K562 (cell line): Measurements from ENCODE around the gene FBN1. TPM values are rescaled to one million over a fixed set of nuclear protein-coding genes. Genes with fewer than 3 reads are reported as not detected.

Experiments
- ATAC-seq: fragments of 200-7000 bp; cut with Tn5 transposase; 3 replicates; pipeline ENCODE4 v1.9.1; 2020; ENCODE audit warnings: moderate library complexity
- BruUV-seq: library from RNA; stranded (reverse); fragments of 400-500 nt; replicated peaks from 2 replicates; lab custom pipeline; 2021; lab: Mats Ljungman, UMichigan
- CTCF ChIA-PET: fragments of 300-600 bp; formaldehyde crosslinking; extraction: SDS; loops from one replicate; lab custom pipeline; 2021; ENCODE audit warnings: low intra/inter-chr PET ratio; lab: Yijun Ruan, JAX
- POLR2A ChIA-PET: fragments of 300-600, 350-650 bp; sonication (Branson Sonifier 250); formaldehyde crosslinking; extraction: SDS; loops from one replicate; lab custom pipeline; 2021; ENCODE audit warnings: antibody characterized with exemption, inconsistent platforms; lab: Yijun Ruan, JAX
- DNase-seq, 4 experiments: peaks; one replicate each; pipeline versions ENCODE4 v3.0.0 to v3.0.0-alpha.2; 2011 to 2018; ENCODE audit warnings: low spot score in 3 of 4, mixed read lengths in 3 of 4; ENCODE audit errors: extremely low read depth in 1 of 4
- FAIRE-seq: peaks from 2 replicates; lab custom pipeline; 2011; peaks lifted over from hg19 to GRCh38; lab: Jason Lieb, UNC
- H2AFZ ChIP-seq: 2 replicates; pipeline ENCODE4 v1.6.0; 2011; ENCODE audit warnings: low read depth, low read length, control low read depth, inconsistent platforms
- H3K27ac ChIP-seq: fragments of 200-600 bp; 3 replicates; pipeline ENCODE4 v1.8.0; 2011; ENCODE audit warnings: low read depth, mild to moderate bottlenecking, control low read depth, inconsistent platforms, low read length, moderate library complexity, mixed read lengths; ENCODE audit errors: extremely low read depth
- H3K27me3 ChIP-seq, 2 experiments: fragments of 300-600 bp in 1 of 2; 2 replicates in 1 of 2; 3 replicates in 1 of 2; pipeline versions ENCODE4 v1.6.0 to v1.8.0; 2011; ENCODE audit warnings: inconsistent platforms in 2 of 2, low read length in 2 of 2, mild to moderate bottlenecking in 1 of 2, mixed read lengths in 1 of 2, moderate library complexity in 1 of 2; ENCODE audit not compliant: control insufficient read depth in 2 of 2, insufficient read depth in 2 of 2
- H3K36me3 ChIP-seq: fragments of 300-600 bp; 3 replicates; pipeline ENCODE4 v1.8.0; 2011; ENCODE audit warnings: mild to moderate bottlenecking, low read length, inconsistent platforms; ENCODE audit not compliant: control insufficient read depth, insufficient read depth
- H3K4me1 ChIP-seq, 2 experiments: fragments of 200-600 bp in 1 of 2; replicated peaks in 1 of 2; 2 replicates in 1 of 2; 3 replicates in 1 of 2; pipeline versions ENCODE4 v1.5.1 to v1.8.0; 2011; ENCODE audit warnings: inconsistent platforms in 2 of 2, low read length in 2 of 2, mild to moderate bottlenecking in 1 of 2, mixed read lengths in 1 of 2, moderate library complexity in 1 of 2; ENCODE audit not compliant: control insufficient read depth in 2 of 2, insufficient read depth in 2 of 2
- H3K4me2 ChIP-seq: 2 replicates; pipeline ENCODE4 v1.6.1; 2011; ENCODE audit warnings: low read length, control low read depth, inconsistent platforms, mixed read lengths; ENCODE audit not compliant: insufficient read depth
- H3K4me3 ChIP-seq: fragments of 200-600 bp; sonication (generic), shearing (Covaris generic); 2 replicates; pipeline ENCODE4 v1.5.1; 2016; ENCODE audit warnings: control low read depth, inconsistent platforms
- H3K79me2 ChIP-seq: fragments of 200-600 bp; 3 replicates; pipeline ENCODE4 v1.8.0; 2011; ENCODE audit warnings: low read length, inconsistent platforms; ENCODE audit not compliant: control insufficient read depth, insufficient read depth
- H3K9ac ChIP-seq, 2 experiments: 2 replicates each; pipeline versions ENCODE4 v1.6.0 to v1.6.1; 2011; ENCODE audit warnings: low read depth in 2 of 2, low read length in 2 of 2, control low read depth in 1 of 2, inconsistent platforms in 1 of 2, mild to moderate bottlenecking in 1 of 2, mixed read lengths in 1 of 2; ENCODE audit not compliant: insufficient read depth in 1 of 2
- H3K9me1 ChIP-seq: one replicate; pipeline ENCODE4 v1.6.0; 2011; ENCODE audit warnings: inconsistent platforms, mild to moderate bottlenecking, low read length, moderate library complexity; ENCODE audit not compliant: control insufficient read depth, insufficient read depth
- H3K9me3 ChIP-seq: replicated peaks from 2 replicates; pipeline ENCODE4 v1.5.1; 2011; ENCODE audit warnings: low read depth, low read length, inconsistent platforms; ENCODE audit not compliant: control insufficient read depth, insufficient read depth
- H4K20me1 ChIP-seq: replicated peaks from 2 replicates; pipeline ENCODE4 v1.6.1; 2011; ENCODE audit warnings: low read length, inconsistent platforms, mixed read lengths; ENCODE audit not compliant: control insufficient read depth, insufficient read depth
- CHD4 ChIP-seq: fragments of 200-600 bp; sonication (generic); IDR thresholded peaks from 3 replicates; pipeline ENCODE4 v1.6.1; 2012; ENCODE audit warnings: low read depth, mild to moderate bottlenecking, mixed read lengths, low read length, inconsistent platforms; ENCODE audit not compliant: insufficient read depth, insufficient replicate concordance, poor library complexity, severe bottlenecking
- ETV6 ChIP-seq, 3 experiments: fragments of 150-350 bp in 1 of 3; sonication (generic) in 1 of 3; formaldehyde crosslinking in 1 of 3; IDR thresholded peaks; 2 replicates each; pipeline versions ENCODE4 v1.6.1 to v1.8.0; 2014 to 2022; ENCODE audit warnings: borderline replicate concordance in 2 of 3, low read depth in 2 of 3, antibody characterized with exemption in 1 of 3, low read length in 1 of 3, mild to moderate bottlenecking in 1 of 3, missing genetic modification reagents in 1 of 3
- FOXK2 ChIP-seq, 2 experiments: fragments of 450-650 bp; IDR thresholded peaks in 1 of 2; conservative IDR thresholded peaks in 1 of 2; 2 replicates each; pipeline ENCODE4 v1.6.1; 2016; ENCODE audit warnings: low read depth in 2 of 2, mild to moderate bottlenecking in 1 of 2
- NFYB ChIP-seq: IDR thresholded peaks from 2 replicates; pipeline ENCODE4 v1.6.1; 2011; ENCODE audit warnings: mild to moderate bottlenecking, moderate library complexity; ENCODE audit not compliant: insufficient read length; ENCODE audit errors: extremely low read depth
- STAT5B ChIP-seq: fragments of 250-450 bp; sonication (Bioruptor Pico); IDR thresholded peaks from 2 replicates; pipeline ENCODE4 v1.8.0; 2021; ENCODE audit warnings: mild to moderate bottlenecking, inconsistent platforms
- THRAP3 ChIP-seq: fragments of 450-650 bp; IDR thresholded peaks from 2 replicates; pipeline ENCODE4 v1.6.1; 2016; ENCODE audit warnings: mild to moderate bottlenecking, inconsistent platforms, borderline replicate concordance
- ZC3H4 ChIP-seq: sonication (generic); formaldehyde crosslinking; IDR thresholded peaks from 2 replicates; pipeline ENCODE4 v1.9.0; 2021; ENCODE audit warnings: missing genetic modification reagents, borderline replicate concordance
- ZZZ3 ChIP-seq: fragments of 450-650 bp; IDR thresholded peaks from 2 replicates; pipeline ENCODE4 v1.6.1; 2016; ENCODE audit warnings: antibody characterized with exemption, mild to moderate bottlenecking, moderate library complexity
- WGBS: fragments of 100-300 bp; shearing (Covaris generic); methylation state at CpG from one replicate; pipeline ENCODE4 v1.1.6; 2016; ENCODE audit warnings: low coverage, mixed read lengths; ENCODE audit not compliant: insufficient coverage; ENCODE audit errors: missing lambda C conversion rate; 5-methylcytosine and 5-hydroxymethylcytosine counted together
- in situ Hi-C: fragments of 300-500 bp; cut with MboI; formaldehyde crosslinking; loops from 4 replicates; pipeline ENCODE4 v1.15.0; 2018; ENCODE audit warnings: inconsistent platforms, mixed read lengths
- intact Hi-C: fragments of 100-400 bp; cut with micrococcal nuclease; formaldehyde crosslinking; loops from 2 replicates; pipeline ENCODE4 v1.14.2; 2022
- polyA plus RNA-seq, 8 experiments: library from polyadenylated mRNA; depleted of rRNA in 4 of 8; stranded (reverse) in 5 of 8; unstranded in 3 of 8; fragments of >200 nt; fragmentation: Nextera tagmentation in 2 of 8; fragmentation: Illumina TruSeq in 1 of 8; extraction: Ambion mirVana in 2 of 8; extraction: Trizol in 1 of 8; gene quantifications; 2 replicates each; pipeline versions ENCODE4 v1.2.1 to v1.2.3, GENCODE V29; 2011 to 2014; ENCODE audit warnings: inconsistent platforms in 1 of 8, missing spikeins in 1 of 8
- total RNA-seq, 7 experiments: library from RNA; depleted of rRNA in 6 of 7; stranded (reverse); fragments of >200 nt in 6 of 7; fragmentation: Illumina TruSeq in 2 of 7; extraction: Trizol in 2 of 7; gene quantifications; 2 replicates each; pipeline versions ENCODE4 v1.2.1 to v1.2.3, GENCODE V29; 2011 to 2021; ENCODE audit warnings: low replicate concordance in 1 of 7
- TF ChIP-seq, protein P1 (sequence below): fragments of 200-800 bp; sonication (Bioruptor generic); IDR thresholded peaks from 2 replicates; pipeline ENCODE4 v1.6.1; 2017; ENCODE audit warnings: missing genetic modification characterization, missing compliant biosample characterization

Gene FBN1
- total and polyA plus RNA-seq, 9 of the 15 experiments (the other 6 are each of a cell fraction or from before 2014, with no cell fraction given): 0.15 to 1.2 (median 0.60) TPM

DNA sequence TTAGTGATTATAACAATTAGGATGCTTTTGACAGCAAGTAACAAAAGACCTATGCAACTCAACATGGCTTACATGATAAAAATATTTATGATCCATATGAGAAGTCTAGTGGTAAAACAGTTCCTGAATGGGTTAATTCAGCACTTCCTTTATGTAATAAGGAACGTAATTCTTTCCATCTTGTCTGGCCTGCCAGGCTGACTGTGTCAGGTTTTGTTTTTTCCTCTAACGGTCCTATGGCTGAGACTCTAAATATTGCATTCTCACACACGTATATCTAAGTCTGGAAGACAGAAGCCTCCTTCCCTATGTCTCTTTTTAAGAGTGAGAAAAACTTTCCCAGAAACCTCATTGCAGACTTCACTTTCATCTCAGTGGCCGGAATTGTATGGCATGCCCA lies 263.6 kb downstream of the FBN1 start:
- Histone ChIP-seq H3K9ac (no peak overlapping the region), H3K79me2 (no peaks in the 10 kb centered on the region), H3K9me3 (no peaks in the 10 kb centered on the region; the same call in 1 of the 2 replicates), H4K20me1 (no peaks in the 10 kb centered on the region), H3K36me3 (no peaks in the 10 kb centered on the region), H3K4me3 (no peak overlapping the region), H3K4me1 (no peaks in the 10 kb centered on the region), H3K27ac (no peak overlapping the region), H3K27me3 (no peaks in the 10 kb centered on the region), H2AFZ (no peak overlapping the region), H3K9me1 (no peaks in the 10 kb centered on the region), H3K4me2 (no peak overlapping the region)
- ChIA-PET CTCF (no interaction called here), POLR2A (no interaction called here)
- intact Hi-C loops: no loop called here
- no peak for TF ChIP-seq ZZZ3
- no peak for TF ChIP-seq CHD4
- TF ChIP-seq FOXK2 (conservative IDR thresholded peaks at IDR 0.05 in 1 of 2, IDR thresholded peaks at IDR 0.05 in 1 of 2; ENCODE audit: low read depth in 2 of 2): no peak
- TF ChIP-seq NFYB: no peak
- TF ChIP-seq, protein P1, sequence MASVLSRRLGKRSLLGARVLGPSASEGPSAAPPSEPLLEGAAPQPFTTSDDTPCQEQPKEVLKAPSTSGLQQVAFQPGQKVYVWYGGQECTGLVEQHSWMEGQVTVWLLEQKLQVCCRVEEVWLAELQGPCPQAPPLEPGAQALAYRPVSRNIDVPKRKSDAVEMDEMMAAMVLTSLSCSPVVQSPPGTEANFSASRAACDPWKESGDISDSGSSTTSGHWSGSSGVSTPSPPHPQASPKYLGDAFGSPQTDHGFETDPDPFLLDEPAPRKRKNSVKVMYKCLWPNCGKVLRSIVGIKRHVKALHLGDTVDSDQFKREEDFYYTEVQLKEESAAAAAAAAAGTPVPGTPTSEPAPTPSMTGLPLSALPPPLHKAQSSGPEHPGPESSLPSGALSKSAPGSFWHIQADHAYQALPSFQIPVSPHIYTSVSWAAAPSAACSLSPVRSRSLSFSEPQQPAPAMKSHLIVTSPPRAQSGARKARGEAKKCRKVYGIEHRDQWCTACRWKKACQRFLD (CRISPR knock-in tag): no peak
- TF ChIP-seq STAT5B (CRISPR knock-in tag): no peak
- TF ChIP-seq THRAP3: no peak
- no peak for TF ChIP-seq ZC3H4 (CRISPR knock-in tag)
- TF ChIP-seq ETV6 (IDR thresholded peaks at IDR 0.05; ENCODE audit: borderline replicate concordance in 1 of 2, low read depth in 2 of 2, low read length in 1 of 2): no peak
- TF ChIP-seq ETV6 (CRISPR knock-in tag; IDR thresholded peaks at IDR 0.05; ENCODE audit: borderline replicate concordance): no peak
- no TSS peak for BruUV-seq
- no peak for DNase-seq
- WGBS: 0% methylated on average over 4 of the region's 4 CpGs
- no peak for FAIRE-seq
- in situ Hi-C loops: no loop called here
- ATAC-seq: no peak
